Body of pancreas (tissue), 4 donors: ENCODE results near the gene NBPF9.
"Not testable (repeated sequence)": the region's sequence is repeated elsewhere in the genome, so short reads cannot be mapped to it uniquely, and the experiment has no call there.

ENCODE experiments used
- CTCF ChIP-seq, 7 experiments: fragments of 450-650 bp in 4 of 7; fragments of 200-600 bp in 3 of 7; sonication (generic) in 3 of 7; IDR thresholded peaks; one replicate each; pipeline ENCODE4 v1.5.1; 2016 to 2019; ENCODE audit warnings: antibody characterized with exemption in 7 of 7
- POLR2A ChIP-seq, 3 donors: fragments of 450-650 bp; IDR thresholded peaks; one replicate each; pipeline ENCODE4 v1.6.1; 2016; ENCODE audit warnings: antibody characterized with exemption in 3 of 3, mild to moderate bottlenecking in 2 of 3

GRCh38 chr1:149103109-149104081, at the start of gene NBPF9:
- TF ChIP-seq POLR2A (IDR thresholded peaks at IDR 0.05): peak in 2 of 3 donors; percentile 54 to 73
- TF ChIP-seq CTCF (IDR thresholded peaks at IDR 0.05): not testable (repeated sequence)
